Neural progenitor cell (in vitro differentiated cells): ENCODE data around the gene TGFBR3.

ENCODE experiments used
- CTCF ChIP-seq: fragments of 200-600 bp; sonication (generic); IDR thresholded peaks from 2 replicates; pipeline ENCODE4 v1.5.1; 2017; ENCODE audit warnings: antibody characterized with exemption, mild to moderate bottlenecking
- EZH2 ChIP-seq: fragments of 200-600 bp; sonication (generic); IDR thresholded peaks from 2 replicates; pipeline ENCODE4 v1.6.1; 2017; ENCODE audit warnings: antibody characterized with exemption, mild to moderate bottlenecking, moderate library complexity

DNA sequence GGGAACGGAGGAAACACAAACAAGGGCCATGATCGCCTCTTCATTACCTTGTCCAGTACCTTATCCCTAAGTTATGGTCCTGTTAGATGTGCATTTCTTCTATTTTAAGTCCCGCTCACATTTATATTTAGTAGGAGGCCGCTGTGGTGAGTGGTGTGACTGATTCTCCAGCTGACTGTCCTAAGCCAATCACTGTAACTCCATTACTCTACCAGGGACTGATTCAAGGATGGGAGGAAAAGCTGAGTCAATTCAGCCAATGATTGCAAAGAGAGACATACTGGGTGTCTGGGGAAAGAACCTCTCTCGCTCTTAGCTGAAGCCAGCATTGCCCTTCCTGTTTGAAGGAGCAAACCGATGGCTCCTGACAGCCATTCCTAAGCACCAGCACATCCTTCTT lies 59.7 kb downstream of the TGFBR3 start:
- TF ChIP-seq EZH2 (no peak), CTCF (no peak)
